Liver (tissue), 9 donors: Measurements from ENCODE around the gene OLIG2. TPM values are rescaled to one million over a fixed set of nuclear protein-coding genes. Genes with fewer than 3 reads are reported as not detected.

Experiments used
- DNase-seq: peaks from one replicate; pipeline ENCODE4 v3.0.0-alpha.2; 2017; ENCODE audit warnings: low spot score
- H3K27ac ChIP-seq, 2 donors: one replicate each; pipeline ENCODE4 v1.7.0; 2013; ENCODE audit warnings: inconsistent platforms in 2 of 2, low read length in 2 of 2, control low read depth in 1 of 2, low read depth in 1 of 2, mild to moderate bottlenecking in 1 of 2
- H3K27me3 ChIP-seq, 4 donors: one replicate each; pipeline versions ENCODE4 v1.6.1 to v1.7.0; 2013; ENCODE audit warnings: low read length in 3 of 4, inconsistent platforms in 1 of 4, mild to moderate bottlenecking in 1 of 4, moderate library complexity in 1 of 4; ENCODE audit not compliant: control insufficient read depth in 4 of 4, insufficient read depth in 4 of 4
- H3K36me3 ChIP-seq, 4 donors: one replicate each; pipeline versions ENCODE4 v1.6.1 to v1.7.0; 2013; ENCODE audit warnings: low read length in 3 of 4, mild to moderate bottlenecking in 3 of 4, low read depth in 1 of 4, moderate library complexity in 1 of 4; ENCODE audit not compliant: control insufficient read depth in 4 of 4, insufficient read depth in 3 of 4
- H3K4me1 ChIP-seq, 4 donors: one replicate each; pipeline versions ENCODE4 v1.6.1 to v1.7.0; 2013; ENCODE audit warnings: low read length in 3 of 4, mild to moderate bottlenecking in 3 of 4, moderate library complexity in 1 of 4; ENCODE audit not compliant: control insufficient read depth in 4 of 4, insufficient read depth in 4 of 4
- H3K4me3 ChIP-seq, 3 donors: one replicate each; pipeline versions ENCODE4 v1.6.1 to v1.7.0; 2013; ENCODE audit warnings: low read length in 3 of 3, control low read depth in 1 of 3, low read depth in 1 of 3, mild to moderate bottlenecking in 1 of 3
- H3K9ac ChIP-seq, 2 donors: one replicate each; pipeline ENCODE4 v1.7.0; 2013; ENCODE audit warnings: low read length in 2 of 2, mild to moderate bottlenecking in 2 of 2, moderate library complexity in 2 of 2, control low read depth in 1 of 2, low read depth in 1 of 2
- H3K9me3 ChIP-seq, 4 donors: one replicate each; pipeline versions ENCODE4 v1.6.1 to v1.7.0; 2013; ENCODE audit warnings: low read length in 3 of 4; ENCODE audit not compliant: control insufficient read depth in 4 of 4
- ATF3 ChIP-seq: IDR thresholded peaks from 2 replicates; pipeline ENCODE4 v1.6.1; 2016; ENCODE audit warnings: antibody characterized with exemption
- CTCF ChIP-seq: fragments of 150-350 bp; IDR thresholded peaks from 2 replicates; pipeline ENCODE4 v1.5.1; 2017; ENCODE audit warnings: improper control_type of control experiment, low read depth, low read length; ENCODE audit not compliant: missing input control
- EGR1 ChIP-seq, 2 donors: IDR thresholded peaks; 2 replicates each; pipeline ENCODE4 v1.6.1; 2016 to 2018; ENCODE audit warnings: antibody characterized with exemption in 2 of 2, low read depth in 2 of 2
- FOXA1 ChIP-seq: IDR thresholded peaks from 2 replicates; pipeline ENCODE4 v1.6.1; 2016; ENCODE audit warnings: antibody characterized with exemption
- FOXA2 ChIP-seq: IDR thresholded peaks from 2 replicates; pipeline ENCODE4 v1.6.1; 2016; ENCODE audit warnings: antibody characterized with exemption
- GABPA ChIP-seq, 2 donors: IDR thresholded peaks in 1 of 2; conservative IDR thresholded peaks in 1 of 2; 2 replicates each; pipeline ENCODE4 v1.6.1; 2016; ENCODE audit warnings: antibody characterized with exemption in 2 of 2, mild to moderate bottlenecking in 1 of 2, moderate library complexity in 1 of 2
- HNF4A ChIP-seq, 2 donors: conservative IDR thresholded peaks; 2 replicates each; pipeline ENCODE4 v1.6.1; 2016; ENCODE audit warnings: antibody characterized with exemption in 2 of 2, mild to moderate bottlenecking in 2 of 2
- HNF4G ChIP-seq: IDR thresholded peaks from 2 replicates; pipeline ENCODE4 v1.6.1; 2016; ENCODE audit warnings: antibody characterized with exemption
- JUND ChIP-seq, 2 donors: IDR thresholded peaks; 2 replicates each; pipeline ENCODE4 v1.6.1; 2016; ENCODE audit warnings: antibody characterized with exemption in 2 of 2
- MAX ChIP-seq: IDR thresholded peaks from 2 replicates; pipeline ENCODE4 v1.6.1; 2016; ENCODE audit warnings: antibody characterized with exemption
- NR2F2 ChIP-seq: IDR thresholded peaks from 2 replicates; pipeline ENCODE4 v1.6.1; 2016; ENCODE audit warnings: antibody characterized with exemption
- RAD21 ChIP-seq, 2 donors: IDR thresholded peaks; 2 replicates each; pipeline ENCODE4 v1.6.1; 2016; ENCODE audit warnings: antibody characterized with exemption in 2 of 2, mild to moderate bottlenecking in 2 of 2
- REST ChIP-seq: IDR thresholded peaks from 2 replicates; pipeline ENCODE4 v1.6.1; 2016; ENCODE audit warnings: antibody characterized with exemption, mild to moderate bottlenecking
- RXRA ChIP-seq, 2 donors: IDR thresholded peaks; 2 replicates each; pipeline ENCODE4 v1.6.1; 2017 to 2018; ENCODE audit warnings: antibody characterized with exemption in 2 of 2, mild to moderate bottlenecking in 1 of 2
- SP1 ChIP-seq: IDR thresholded peaks from 2 replicates; pipeline ENCODE4 v1.6.1; 2018; ENCODE audit warnings: antibody characterized with exemption, mild to moderate bottlenecking
- YY1 ChIP-seq: IDR thresholded peaks from 2 replicates; pipeline ENCODE4 v1.6.1; 2016; ENCODE audit warnings: antibody characterized with exemption, mild to moderate bottlenecking
- ZBTB33 ChIP-seq: IDR thresholded peaks from 2 replicates; pipeline ENCODE4 v1.6.1; 2016; ENCODE audit warnings: antibody characterized with exemption
- WGBS: extraction: QIAGEN DNeasy Blood & Tissue Kit; methylation state at CpG from one replicate; pipeline ENCODE4 v1.1.7; 2013; 5-methylcytosine and 5-hydroxymethylcytosine counted together
- polyA plus RNA-seq, 2 donors: library from polyadenylated mRNA; stranded (reverse) in 1 of 2; unstranded in 1 of 2; fragments of 200-250 nt in 1 of 2; fragments of >200 nt in 1 of 2; fragmentation: Nextera tagmentation in 1 of 2; extraction: Ambion mirVana in 1 of 2; gene quantifications; one replicate each; pipeline versions ENCODE4 v1.2.1 to v1.2.3, GENCODE V29; 2013 to 2015
- total RNA-seq, 2 donors: library from RNA; depleted of rRNA; stranded (reverse); fragments of >200 nt; gene quantifications; one replicate each; pipeline ENCODE4 v1.2.3, GENCODE V29; 2014
- donor health status: healthy.
- donor health status: healthy.
- donor health status: healthy.
- donor health status: healthy.
- donor health status: healthy.

The OLIG2 gene
- total RNA-seq (not detected), polyA plus RNA-seq (not detected)

- no peaks in the 10 kb centered on the region for H3K36me3 ChIP-seq
- H3K9me3 ChIP-seq = peaks cover 0 to 2% (median 0%) of the 10 kb centered on the region in 4 donors
- H3K9ac ChIP-seq = no peak within 1 kb of the TSS
- no peak for DNase-seq
- no peak within 1 kb of the TSS for H3K4me3 ChIP-seq
- peaks cover 14 to 38% (median 28%) of the 10 kb centered on the region in 4 donors for H3K27me3 ChIP-seq
- no peak within 1 kb of the TSS for H3K27ac ChIP-seq
- WGBS = 4% methylated on average over 59 of the region's 59 CpGs
- TF ChIP-seq GABPA (IDR thresholded peaks at IDR 0.05 in 1 of 2, conservative IDR thresholded peaks at IDR 0.05 in 1 of 2) (no peak), JUND (IDR thresholded peaks at IDR 0.05) (no peak), EGR1 (IDR thresholded peaks at IDR 0.05; ENCODE audit: low read depth in 2 of 2) (no peak), CTCF (no peak), REST (no peak), FOXA1 (no peak), NR2F2 (no peak), HNF4A (conservative IDR thresholded peaks at IDR 0.05) (no peak), YY1 (no peak), RAD21 (IDR thresholded peaks at IDR 0.05) (no peak), FOXA2 (no peak), MAX (no peak)
- H3K4me1 ChIP-seq = peaks cover 3 to 34% (median 14%) of the 10 kb centered on the region in 4 donors
Measured at GRCh38 chr21:33025489-33026442, at the start of gene OLIG2. TSS of gene OLIG2 (plus strand) at chr21:33025935. CDS start at chr21:33026863, 928 bp downstream.

- Histone ChIP-seq H3K27ac (no peak overlapping the region), H3K9ac (no peak overlapping the region), H3K4me3 (no peak overlapping the region), H3K27me3 (peaks cover 0 to 8% (median 0%) of the 10 kb centered on the region in 4 donors), H3K4me1 (no peaks in the 10 kb centered on the region), H3K9me3 (no peaks in the 10 kb centered on the region), H3K36me3 (no peaks in the 10 kb centered on the region)
- no peak for DNase-seq
- WGBS = 70% methylated on average over 3 of the region's 3 CpGs
- TF ChIP-seq NR2F2 (no peak), FOXA2 (no peak), FOXA1 (no peak), HNF4A (conservative IDR thresholded peaks at IDR 0.05) (no peak), HNF4G (no peak), ATF3 (no peak), RXRA (IDR thresholded peaks at IDR 0.05) (no peak), ZBTB33 (no peak), SP1 (no peak), REST (no peak), RAD21 (IDR thresholded peaks at IDR 0.05) (no peak)
Measured at GRCh38 chr21:32976791-32977190, 48.9 kb upstream of the OLIG2 start.
